Stimulated activated CD8-positive, alpha-beta memory T cell treated with anti-CD3 and anti-CD28 coated beads, Interleukin-2, amount 100 ng/mL, for 48 hours (primary cell): ENCODE results near the gene SYTL3.
"Not testable (repeated sequence)": the region's sequence is repeated elsewhere in the genome, so short reads cannot be mapped to it uniquely, and the experiment has no call there.

Experiments
- DNase-seq, 2 donors: peaks; one replicate each; pipeline ENCODE4 v3.0.0-alpha.2; 2020; ENCODE audit warnings: low read depth in 2 of 2

SYTL3 gene

GRCh38 chr6:158621694-158622544 lies 27.9 kb upstream of the SYTL3 start:
- no peak for DNase-seq

GRCh38 chr6:158622545-158623190 lies 27.2 kb upstream of the SYTL3 start:
- no peak for DNase-seq

GRCh38 chr6:158624684-158625682 lies 24.9 kb upstream of the SYTL3 start:
- no peak for DNase-seq

- no peak for DNase-seq
Observed at GRCh38 chr6:158625881-158626305, 24.0 kb upstream of the SYTL3 start.

GRCh38 chr6:158626360-158627167 lies 23.3 kb upstream of the SYTL3 start:
- DNase-seq = no peak

- no peak for DNase-seq
Observed at GRCh38 chr6:158627168-158627939, 22.5 kb upstream of the SYTL3 start.

GRCh38 chr6:158627940-158628211 lies 22.0 kb upstream of the SYTL3 start:
- DNase-seq = no peak

GRCh38 chr6:158628542-158628941 lies 21.3 kb upstream of the SYTL3 start:
- no peak for DNase-seq

GRCh38 chr6:158629367-158630221 lies 20.3 kb upstream of the SYTL3 start:
- no peak for DNase-seq

- DNase-seq = no peak
Observed at GRCh38 chr6:158630938-158631616, 18.8 kb upstream of the SYTL3 start.

GRCh38 chr6:158631678-158632537 lies 17.9 kb upstream of the SYTL3 start:
- no peak for DNase-seq

- DNase-seq = not testable (repeated sequence)
Observed at GRCh38 chr6:158632538-158633119, 17.2 kb upstream of the SYTL3 start.

- no peak for DNase-seq
Observed at GRCh38 chr6:158633127-158633526, 16.7 kb upstream of the SYTL3 start.

- no peak for DNase-seq
Observed at GRCh38 chr6:158634695-158635426, 15.0 kb upstream of the SYTL3 start.

GRCh38 chr6:158635427-158636073 lies 14.3 kb upstream of the SYTL3 start:
- DNase-seq = no peak

GRCh38 chr6:158636778-158637177 lies 13.1 kb upstream of the SYTL3 start:
- no peak for DNase-seq
